Astrocyte (in vitro differentiated cells and primary cell): ENCODE data around the gene ZKSCAN3.

Experiments used
- CTCF ChIP-seq: IDR thresholded peaks from 2 replicates; pipeline ENCODE4 v1.5.1; 2011; ENCODE audit warnings: low read depth, mild to moderate bottlenecking, inconsistent platforms, low read length, moderate library complexity; ENCODE audit not compliant: insufficient read depth
- EZH2 ChIP-seq: IDR thresholded peaks from 2 replicates; pipeline ENCODE4 v1.6.1; 2012; ENCODE audit warnings: mild to moderate bottlenecking, low read length, inconsistent platforms; ENCODE audit not compliant: insufficient read depth

- TF ChIP-seq EZH2 (no peak), CTCF (no peak)
These were observed 34.4 kb downstream of the ZKSCAN3 start for GRCh38 chr6:28384143-28384533.
